GM06990 (cell line): ENCODE results near the gene ACTC1.

Experiments used
- DNase-seq: peaks from one replicate; pipeline ENCODE4 v3.0.0-alpha.2; 2011; ENCODE audit not compliant: insufficient read length; ENCODE audit errors: extremely low read depth
- H3K27me3 ChIP-seq: replicated peaks from 2 replicates; pipeline ENCODE4 v1.6.0; 2011; ENCODE audit warnings: low read length; ENCODE audit not compliant: control insufficient read depth, insufficient read depth
- H3K36me3 ChIP-seq: 2 replicates; pipeline ENCODE4 v1.5.1; 2011; ENCODE audit warnings: low read length; ENCODE audit not compliant: control insufficient read depth, insufficient read depth
- H3K4me3 ChIP-seq: replicated peaks from 2 replicates; pipeline ENCODE4 v1.5.1; 2011; ENCODE audit warnings: low read depth, mild to moderate bottlenecking, control low read depth, low read length
- CTCF ChIP-seq: IDR thresholded peaks from 2 replicates; pipeline ENCODE4 v1.5.1; 2011; ENCODE audit warnings: low read length, control low read depth, mild to moderate bottlenecking, inconsistent platforms; ENCODE audit not compliant: insufficient read depth, poor library complexity, severe bottlenecking

ACTC1 gene

DNA sequence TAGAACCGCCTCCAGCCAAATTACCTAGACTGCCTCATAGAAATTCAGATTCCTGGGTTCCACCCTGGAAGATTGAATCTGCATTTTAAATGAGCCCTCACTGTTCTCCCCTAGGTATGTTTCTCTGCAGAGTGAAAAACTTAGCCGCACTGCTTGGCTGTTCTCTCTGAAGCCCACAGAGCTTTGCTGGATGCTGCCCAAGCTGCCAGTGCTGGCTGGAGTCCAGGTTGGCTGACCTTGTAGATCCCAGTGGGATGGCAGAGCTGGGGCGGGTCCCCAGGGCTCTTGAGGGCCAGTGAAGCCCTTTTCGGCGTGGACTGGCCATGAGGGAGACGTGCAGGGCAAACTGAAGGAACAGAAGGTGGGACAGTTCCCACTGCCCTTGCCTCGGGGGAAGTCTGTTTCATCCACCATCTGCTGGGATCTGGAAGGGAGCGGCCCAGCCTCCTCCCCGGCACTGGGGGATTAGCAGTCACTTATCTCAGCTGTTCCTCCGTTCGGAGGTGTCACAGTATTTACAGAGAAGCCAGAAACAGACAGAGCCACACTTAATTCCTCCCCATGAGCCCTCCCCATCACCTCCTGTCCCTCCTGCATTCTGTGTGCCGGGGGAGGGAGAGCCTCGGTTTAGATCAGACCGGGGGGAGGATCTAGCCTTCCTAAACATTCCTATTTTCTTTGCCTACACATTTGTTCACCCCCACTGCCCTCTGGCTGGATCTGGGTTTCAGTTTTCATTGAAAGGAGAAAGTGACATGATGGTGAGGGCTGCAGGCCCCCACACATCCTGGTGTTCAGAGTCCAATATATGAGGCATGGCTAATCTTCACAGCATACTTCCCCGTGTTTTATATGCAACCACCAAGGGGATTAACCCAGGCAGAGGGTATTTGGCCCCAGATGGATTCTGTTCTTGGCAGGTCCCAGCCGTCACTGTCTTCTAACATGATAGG lies 4.1 kb upstream of the ACTC1 start:
- Histone ChIP-seq H3K4me3 (no peak overlapping the region), H3K27me3 (peaks cover 4% of the 10 kb centered on the region; the same call in 1 of the 2 replicates), H3K36me3 (no peaks in the 10 kb centered on the region)
- DNase-seq, result no peak
- no peak for TF ChIP-seq CTCF

DNA sequence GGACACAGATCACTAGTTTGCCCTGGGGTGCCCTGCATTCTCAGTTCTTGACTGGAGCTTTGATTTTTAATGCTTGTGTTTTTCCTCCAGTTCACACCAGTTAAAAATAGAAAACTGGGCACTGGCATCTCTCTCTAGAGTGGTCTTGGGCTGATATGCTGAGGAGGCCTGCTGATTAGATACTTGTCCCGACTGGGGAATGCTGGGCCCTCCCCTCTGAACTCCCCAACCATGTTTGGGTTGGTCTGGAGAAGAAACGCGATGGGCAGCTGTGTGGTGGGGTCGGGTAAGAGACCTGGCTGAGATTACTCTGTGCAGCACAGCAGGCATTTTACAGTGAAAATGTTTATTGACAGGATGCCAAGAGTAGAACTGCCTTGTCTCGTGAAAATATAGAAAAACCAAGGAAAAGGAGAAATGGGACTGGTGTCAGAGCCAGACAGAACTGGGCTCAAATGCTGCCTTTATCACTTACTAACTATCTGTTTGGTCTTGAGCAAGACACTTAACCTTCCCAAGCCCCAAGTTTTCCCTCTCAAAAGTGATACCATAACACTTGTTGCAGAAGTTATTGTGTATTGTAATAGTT lies 1.6 kb upstream of the ACTC1 start:
- no peak overlapping the region for H3K4me3 ChIP-seq
- no peak for DNase-seq
- H3K36me3 ChIP-seq, result no peaks in the 10 kb centered on the region
- H3K27me3 ChIP-seq, result peaks cover 4% of the 10 kb centered on the region; the same call in 1 of the 2 replicates
- TF ChIP-seq CTCF, result no peak

DNA sequence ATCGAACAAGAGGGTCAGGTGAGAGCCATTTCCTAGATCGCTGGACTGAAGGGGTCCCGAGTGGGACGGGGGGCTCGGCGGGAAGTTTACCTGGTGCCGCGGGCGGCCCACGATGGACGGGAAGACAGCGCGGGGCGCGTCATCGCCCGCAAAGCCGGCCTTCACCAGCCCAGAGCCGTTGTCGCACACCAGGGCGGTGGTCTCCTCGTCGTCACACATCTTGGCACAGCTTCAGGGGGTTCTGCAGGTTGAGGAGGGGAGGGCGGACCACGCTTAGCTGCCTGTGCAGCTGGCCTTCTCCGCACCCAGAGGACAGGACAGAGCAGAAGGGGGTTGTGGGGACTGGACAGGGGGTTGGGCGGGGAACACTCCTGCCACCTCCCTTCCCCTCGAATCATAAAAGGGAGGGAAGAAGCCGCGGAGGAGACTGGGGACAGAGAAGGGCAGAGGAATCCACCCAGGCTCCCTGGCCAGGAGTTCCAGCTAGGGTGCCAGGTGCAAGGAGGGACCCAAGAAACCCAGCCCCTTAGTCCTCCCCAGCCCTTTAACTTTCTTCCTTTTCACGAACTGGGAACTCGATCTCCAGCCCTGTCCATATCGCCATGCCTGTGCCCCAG lies 651 bp downstream of the ACTC1 start:
- TF ChIP-seq CTCF, result no peak
- peaks cover 4% of the 10 kb centered on the region; the same call in 1 of the 2 replicates for H3K27me3 ChIP-seq
- H3K36me3 ChIP-seq, result no peaks in the 10 kb centered on the region
- H3K4me3 ChIP-seq, result no peak overlapping the region
- DNase-seq, result no peak

GRCh38 chr15:34793901-34794300 lies 1.4 kb downstream of the ACTC1 start:
- peaks cover 4% of the 10 kb centered on the region; the same call in 1 of the 2 replicates for H3K27me3 ChIP-seq
- DNase-seq, result no peak
- H3K36me3 ChIP-seq, result no peaks in the 10 kb centered on the region
- TF ChIP-seq CTCF, result no peak
- H3K4me3 ChIP-seq, result no peak overlapping the region

DNA sequence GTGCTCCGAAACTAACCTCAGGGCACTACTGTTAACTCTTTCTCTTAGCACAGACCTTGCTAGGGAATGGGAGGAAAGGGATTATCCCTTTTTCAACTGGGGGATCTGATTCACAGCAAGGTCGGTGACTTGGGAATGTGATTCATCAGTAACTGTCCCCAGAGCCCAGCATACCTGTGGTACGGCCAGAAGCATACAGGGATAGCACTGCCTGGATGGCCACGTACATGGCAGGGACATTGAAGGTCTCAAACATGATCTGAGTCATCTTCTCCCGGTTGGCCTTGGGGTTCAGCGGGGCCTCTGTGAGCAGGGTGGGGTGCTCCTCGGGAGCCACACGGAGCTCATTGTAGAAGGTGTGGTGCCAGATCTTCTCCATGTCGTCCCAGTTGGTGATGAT lies 2.3 kb downstream of the ACTC1 start:
- peaks cover 4% of the 10 kb centered on the region; the same call in 1 of the 2 replicates for H3K27me3 ChIP-seq
- H3K36me3 ChIP-seq, result no peaks in the 10 kb centered on the region
- no peak for DNase-seq
- TF ChIP-seq CTCF, result no peak
- no peak overlapping the region for H3K4me3 ChIP-seq
